Neural progenitor cell (in vitro differentiated cells): ENCODE data around the gene ZNF883.

Experiments used
- CTCF ChIP-seq: fragments of 200-600 bp; sonication (generic); IDR thresholded peaks from 2 replicates; pipeline ENCODE4 v1.5.1; 2017; ENCODE audit warnings: antibody characterized with exemption, mild to moderate bottlenecking
- EZH2 ChIP-seq: fragments of 200-600 bp; sonication (generic); IDR thresholded peaks from 2 replicates; pipeline ENCODE4 v1.6.1; 2017; ENCODE audit warnings: antibody characterized with exemption, mild to moderate bottlenecking, moderate library complexity

GRCh38 chr9:112969730-112970129 is 42.3 kb downstream of the ZNF883 start:
- no peak for TF ChIP-seq CTCF
- no peak for TF ChIP-seq EZH2
